ENCODE measurements around the gene RCBTB2.

Gene RCBTB2

GRCh38 chr13:48562296-48563066, 29.6 kb upstream of the RCBTB2 start:
- DNase-seq, result peak; percentile 83

- peak; percentile 72 for DNase-seq
Measured at GRCh38 chr13:48561466-48562235, 28.8 kb upstream of the RCBTB2 start.

GRCh38 chr13:48560657-48561337, 27.9 kb upstream of the RCBTB2 start:
- DNase-seq, result peak; percentile 84

GRCh38 chr13:48559638-48560320, 26.9 kb upstream of the RCBTB2 start:
- peak; percentile 40 for DNase-seq

- DNase-seq, result no peak
Measured at GRCh38 chr13:48556817-48557216, 23.9 kb upstream of the RCBTB2 start.

- DNase-seq, result no peak
Measured at GRCh38 chr13:48555441-48555840, 22.6 kb upstream of the RCBTB2 start.

GRCh38 chr13:48551329-48551728, 18.4 kb upstream of the RCBTB2 start:
- peak; percentile 34 for DNase-seq

GRCh38 chr13:48549658-48550057, 16.8 kb upstream of the RCBTB2 start:
- no peak for DNase-seq

- DNase-seq, result no peak
Measured at GRCh38 chr13:48547663-48548092, 14.8 kb upstream of the RCBTB2 start.

- no peak for DNase-seq
Measured at GRCh38 chr13:48545608-48546007, 12.7 kb upstream of the RCBTB2 start.

GRCh38 chr13:48542581-48543341, 9.9 kb upstream of the RCBTB2 start:
- DNase-seq, result peak; percentile 33

GRCh38 chr13:48542138-48542537, 9.3 kb upstream of the RCBTB2 start:
- no peak for DNase-seq

GRCh38 chr13:48539550-48539949, 6.7 kb upstream of the RCBTB2 start:
- DNase-seq, result no peak

- DNase-seq, result no peak
Measured at GRCh38 chr13:48536621-48537250, 3.9 kb upstream of the RCBTB2 start.

- no peak for DNase-seq
Measured at GRCh38 chr13:48535766-48536165, 2.9 kb upstream of the RCBTB2 start.

GRCh38 chr13:48534911-48535501, 2.1 kb upstream of the RCBTB2 start:
- DNase-seq, result no peak

- peak; percentile 66 for DNase-seq
Measured at GRCh38 chr13:48533961-48534600, 1.2 kb upstream of the RCBTB2 start.

- no peak for DNase-seq
Measured at GRCh38 chr13:48532256-48532505, 699 bp downstream of the RCBTB2 start.

GRCh38 chr13:48531416-48532255, 1.2 kb downstream of the RCBTB2 start:
- no peak for DNase-seq

- no peak for DNase-seq
Measured at GRCh38 chr13:48530833-48531232, 2.0 kb downstream of the RCBTB2 start.

Data from OCI-M1 (cell line).